ENCODE measurements around the gene TJP3. TPM values are rescaled to one million over a fixed set of nuclear protein-coding genes. Genes with fewer than 3 reads are reported as not detected.

Gene TJP3, protein sequence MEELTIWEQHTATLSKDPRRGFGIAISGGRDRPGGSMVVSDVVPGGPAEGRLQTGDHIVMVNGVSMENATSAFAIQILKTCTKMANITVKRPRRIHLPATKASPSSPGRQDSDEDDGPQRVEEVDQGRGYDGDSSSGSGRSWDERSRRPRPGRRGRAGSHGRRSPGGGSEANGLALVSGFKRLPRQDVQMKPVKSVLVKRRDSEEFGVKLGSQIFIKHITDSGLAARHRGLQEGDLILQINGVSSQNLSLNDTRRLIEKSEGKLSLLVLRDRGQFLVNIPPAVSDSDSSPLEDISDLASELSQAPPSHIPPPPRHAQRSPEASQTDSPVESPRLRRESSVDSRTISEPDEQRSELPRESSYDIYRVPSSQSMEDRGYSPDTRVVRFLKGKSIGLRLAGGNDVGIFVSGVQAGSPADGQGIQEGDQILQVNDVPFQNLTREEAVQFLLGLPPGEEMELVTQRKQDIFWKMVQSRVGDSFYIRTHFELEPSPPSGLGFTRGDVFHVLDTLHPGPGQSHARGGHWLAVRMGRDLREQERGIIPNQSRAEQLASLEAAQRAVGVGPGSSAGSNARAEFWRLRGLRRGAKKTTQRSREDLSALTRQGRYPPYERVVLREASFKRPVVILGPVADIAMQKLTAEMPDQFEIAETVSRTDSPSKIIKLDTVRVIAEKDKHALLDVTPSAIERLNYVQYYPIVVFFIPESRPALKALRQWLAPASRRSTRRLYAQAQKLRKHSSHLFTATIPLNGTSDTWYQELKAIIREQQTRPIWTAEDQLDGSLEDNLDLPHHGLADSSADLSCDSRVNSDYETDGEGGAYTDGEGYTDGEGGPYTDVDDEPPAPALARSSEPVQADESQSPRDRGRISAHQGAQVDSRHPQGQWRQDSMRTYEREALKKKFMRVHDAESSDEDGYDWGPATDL
- total RNA-seq (2014; rRNA removed; shearing (Covaris generic); ENCODE audit: low replicate concordance) = not detected in 2 replicates

DNA sequence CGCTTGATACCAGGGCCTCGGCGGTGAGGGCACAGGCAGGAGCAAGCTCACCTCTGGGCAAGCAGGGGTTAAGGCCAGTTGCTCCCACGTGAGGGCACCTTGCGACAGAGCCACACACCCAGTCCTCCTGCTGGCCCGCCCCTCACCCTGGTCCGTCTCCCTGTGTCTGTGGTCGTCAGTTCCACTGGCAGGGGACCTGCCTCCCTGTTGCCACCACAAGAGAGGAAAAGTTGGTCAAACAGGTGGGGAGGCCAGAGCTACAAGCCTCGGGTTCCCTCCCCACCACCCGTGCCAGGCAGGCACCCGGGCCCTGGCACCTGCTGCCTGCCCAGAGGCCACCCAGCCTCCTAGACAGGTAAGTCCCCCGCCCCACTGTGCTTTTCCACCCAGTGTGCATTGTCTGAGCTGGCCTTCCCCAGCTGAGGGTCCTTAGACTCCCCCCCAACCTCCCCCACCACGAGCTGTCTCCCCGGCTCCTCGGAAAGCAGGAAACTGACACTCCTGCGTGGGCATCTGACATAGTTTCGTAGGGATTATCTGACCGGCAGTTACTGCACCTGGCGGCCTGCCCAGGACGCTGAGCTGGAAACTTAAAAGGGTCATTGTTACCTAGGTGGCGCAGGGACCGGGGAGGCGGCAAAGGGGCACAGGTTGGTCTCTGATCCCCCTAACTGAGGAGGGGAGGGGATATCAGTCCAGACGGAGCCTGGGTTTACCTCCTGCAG is at the start of gene TJP3:
Gene TJP3 (plus strand): TSS at position 178 of the 725 bp plus-strand sequence. CDS start 20,049 bp downstream, outside the sequence.
- H2AFZ ChIP-seq (ENCODE audit: low read length) = no peak within 1 kb of the TSS
- DNase-seq = no peak
- H3K27me3 ChIP-seq (ENCODE audit: low read length) = no peaks in the 10 kb centered on the region
- no peaks in the 10 kb centered on the region for H4K20me1 ChIP-seq (ENCODE audit: insufficient read depth, low read depth, low read length)
- no peak within 1 kb of the TSS for H3K4me3 ChIP-seq (ENCODE audit: low read length)
- no peak within 1 kb of the TSS for H3K4me2 ChIP-seq (ENCODE audit: low read depth, low read length, poor library complexity, severe bottlenecking)
- no peak within 1 kb of the TSS for H3K9ac ChIP-seq (ENCODE audit: low read length)
- H3K36me3 ChIP-seq (ENCODE audit: insufficient read depth, low read length) = no peaks in the 10 kb centered on the region
- H3K4me1 ChIP-seq (ENCODE audit: low read length) = no peaks in the 10 kb centered on the region
- H3K9me3 ChIP-seq (ENCODE audit: low read length) = no peaks in the 10 kb centered on the region
- no peaks in the 10 kb centered on the region for H3K9me2 ChIP-seq (replicated peaks; ENCODE audit: insufficient read depth, low read length)
- no peaks in the 10 kb centered on the region for H3K79me2 ChIP-seq (ENCODE audit: low read length)
- H3K27ac ChIP-seq (ENCODE audit: low read length) = no peak within 1 kb of the TSS

DNA sequence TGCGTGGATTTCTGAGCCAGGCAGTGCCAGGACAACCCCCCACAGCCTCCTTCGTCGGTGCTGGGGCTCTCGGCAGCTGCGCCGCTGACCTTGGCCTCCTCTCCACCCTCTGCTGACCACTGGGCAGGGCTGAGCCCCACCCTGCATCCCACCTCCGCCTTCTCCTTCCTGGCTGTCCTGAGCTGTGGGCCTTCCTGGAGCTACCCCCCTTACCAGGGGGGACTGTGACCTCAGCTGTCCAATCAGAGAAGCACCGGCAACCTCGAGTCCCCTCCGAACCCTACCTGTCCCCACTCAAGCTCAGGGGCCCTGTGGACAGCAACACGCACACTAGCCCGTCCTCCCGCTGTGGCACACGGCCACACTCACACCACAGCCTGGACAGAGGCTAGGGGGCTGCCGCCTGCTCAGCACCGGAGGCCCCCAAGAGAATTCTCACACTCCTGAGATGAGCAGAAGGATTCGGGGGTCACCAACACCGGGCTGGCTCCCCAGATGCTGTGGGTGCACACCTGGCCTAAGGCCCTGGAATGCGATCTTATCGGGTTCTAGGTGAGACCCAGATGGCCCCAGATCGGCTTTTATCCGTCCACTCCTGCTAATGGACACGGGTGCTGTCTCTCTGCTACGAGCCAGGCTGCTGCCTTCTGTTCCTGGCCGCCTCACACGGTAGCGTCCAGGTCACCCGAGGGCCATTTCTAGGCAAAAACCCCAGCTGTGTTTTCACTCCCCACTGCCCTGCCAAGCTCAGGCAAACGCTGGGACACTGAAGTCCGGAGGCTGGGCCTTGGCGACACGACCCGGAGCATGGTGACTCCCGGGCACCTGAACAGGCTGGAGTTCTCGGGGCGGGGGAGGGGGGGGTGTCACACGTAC is 49.1 kb upstream of the TJP3 start:
- Histone ChIP-seq H3K4me2 (ENCODE audit: low read depth, low read length, poor library complexity, severe bottlenecking) (no peak overlapping the region), H3K27me3 (ENCODE audit: low read length) (no peaks in the 10 kb centered on the region), H3K9me2 (replicated peaks; ENCODE audit: insufficient read depth, low read length) (no peaks in the 10 kb centered on the region), H3K36me3 (ENCODE audit: insufficient read depth, low read length) (no peaks in the 10 kb centered on the region), H4K20me1 (ENCODE audit: insufficient read depth, low read depth, low read length) (no peaks in the 10 kb centered on the region; the same call in 1 of the 2 replicates), H3K79me2 (ENCODE audit: low read length) (no peaks in the 10 kb centered on the region), H2AFZ (ENCODE audit: low read length) (no peak overlapping the region), H3K4me1 (ENCODE audit: low read length) (peaks cover 15% of the 10 kb centered on the region), H3K27ac (ENCODE audit: low read length) (no peak overlapping the region), H3K9me3 (ENCODE audit: low read length) (no peaks in the 10 kb centered on the region), H3K9ac (ENCODE audit: low read length) (no peak overlapping the region), H3K4me3 (ENCODE audit: low read length) (no peak overlapping the region)
- no peak for DNase-seq

DNA sequence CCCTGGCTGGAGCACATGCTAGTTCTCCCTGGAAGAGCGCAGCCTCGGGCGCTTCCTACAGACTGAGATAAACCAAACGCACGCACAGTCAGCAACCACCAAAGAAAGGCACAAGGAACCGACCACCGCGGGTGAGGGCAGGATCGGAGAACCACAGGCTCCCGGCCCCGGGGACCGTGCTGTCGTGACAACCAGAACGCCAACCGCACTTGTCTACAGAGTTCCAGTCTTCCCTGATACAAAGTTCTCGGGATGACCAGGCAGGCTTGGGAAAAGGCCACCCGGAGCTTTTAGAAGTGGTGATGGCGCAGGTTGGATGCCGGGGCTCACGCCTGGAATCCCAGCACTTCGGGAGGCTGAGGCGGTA is 48.5 kb upstream of the TJP3 start:
- H3K79me2 ChIP-seq (ENCODE audit: low read length) = no peaks in the 10 kb centered on the region
- no peaks in the 10 kb centered on the region for H3K9me3 ChIP-seq (ENCODE audit: low read length)
- H3K36me3 ChIP-seq (ENCODE audit: insufficient read depth, low read length) = no peaks in the 10 kb centered on the region
- no peaks in the 10 kb centered on the region; the same call in 1 of the 2 replicates for H4K20me1 ChIP-seq (ENCODE audit: insufficient read depth, low read depth, low read length)
- no peaks in the 10 kb centered on the region for H3K27me3 ChIP-seq (ENCODE audit: low read length)
- H3K27ac ChIP-seq (ENCODE audit: low read length) = no peak overlapping the region
- peaks cover 20% of the 10 kb centered on the region for H3K4me1 ChIP-seq (ENCODE audit: low read length)
- no peak overlapping the region for H3K4me3 ChIP-seq (ENCODE audit: low read length)
- H2AFZ ChIP-seq (ENCODE audit: low read length) = no peak overlapping the region
- H3K9ac ChIP-seq (ENCODE audit: low read length) = no peak overlapping the region
- H3K4me2 ChIP-seq (ENCODE audit: low read depth, low read length, poor library complexity, severe bottlenecking) = no peak overlapping the region
- DNase-seq = no peak
- no peaks in the 10 kb centered on the region for H3K9me2 ChIP-seq (replicated peaks; ENCODE audit: insufficient read depth, low read length)

GRCh38 chr19:3660493-3661219 is 47.5 kb upstream of the TJP3 start:
- Histone ChIP-seq H3K9me2 (replicated peaks; ENCODE audit: insufficient read depth, low read length) (no peaks in the 10 kb centered on the region), H4K20me1 (ENCODE audit: insufficient read depth, low read depth, low read length) (no peaks in the 10 kb centered on the region; the same call in 1 of the 2 replicates), H3K4me3 (ENCODE audit: low read length) (no peak overlapping the region), H3K27ac (ENCODE audit: low read length) (no peak overlapping the region), H3K27me3 (ENCODE audit: low read length) (no peaks in the 10 kb centered on the region), H3K36me3 (ENCODE audit: insufficient read depth, low read length) (no peaks in the 10 kb centered on the region), H3K4me2 (ENCODE audit: low read depth, low read length, poor library complexity, severe bottlenecking) (no peak overlapping the region), H3K4me1 (ENCODE audit: low read length) (peaks cover 26% of the 10 kb centered on the region), H3K9me3 (ENCODE audit: low read length) (no peaks in the 10 kb centered on the region), H2AFZ (ENCODE audit: low read length) (no peak overlapping the region), H3K79me2 (ENCODE audit: low read length) (no peaks in the 10 kb centered on the region), H3K9ac (ENCODE audit: low read length) (no peak overlapping the region)
- DNase-seq = no peak

- H3K4me1 ChIP-seq (ENCODE audit: low read length) = peaks cover 23% of the 10 kb centered on the region
- no peaks in the 10 kb centered on the region for H3K27me3 ChIP-seq (ENCODE audit: low read length)
- no peaks in the 10 kb centered on the region for H3K9me3 ChIP-seq (ENCODE audit: low read length)
- no peaks in the 10 kb centered on the region for H3K9me2 ChIP-seq (replicated peaks; ENCODE audit: insufficient read depth, low read length)
- H3K4me2 ChIP-seq (ENCODE audit: low read depth, low read length, poor library complexity, severe bottlenecking) = no peak overlapping the region
- no peak overlapping the region for H3K9ac ChIP-seq (ENCODE audit: low read length)
- H4K20me1 ChIP-seq (ENCODE audit: insufficient read depth, low read depth, low read length) = no peaks in the 10 kb centered on the region; the same call in 1 of the 2 replicates
- DNase-seq = no peak
- H3K36me3 ChIP-seq (ENCODE audit: insufficient read depth, low read length) = no peaks in the 10 kb centered on the region
- H2AFZ ChIP-seq (ENCODE audit: low read length) = no peak overlapping the region
- H3K79me2 ChIP-seq (ENCODE audit: low read length) = no peaks in the 10 kb centered on the region
- H3K4me3 ChIP-seq (ENCODE audit: low read length) = no peak overlapping the region
- H3K27ac ChIP-seq (ENCODE audit: low read length) = no peak overlapping the region
Measured at GRCh38 chr19:3661284-3662238, 46.6 kb upstream of the TJP3 start.

GRCh38 chr19:3663838-3664237 is 44.3 kb upstream of the TJP3 start:
- H3K4me1 ChIP-seq (ENCODE audit: low read length) = peaks cover 21% of the 10 kb centered on the region
- no peaks in the 10 kb centered on the region for H3K36me3 ChIP-seq (ENCODE audit: insufficient read depth, low read length)
- no peak overlapping the region for H3K4me2 ChIP-seq (ENCODE audit: low read depth, low read length, poor library complexity, severe bottlenecking)
- no peaks in the 10 kb centered on the region for H3K27me3 ChIP-seq (ENCODE audit: low read length)
- no peak overlapping the region for H3K27ac ChIP-seq (ENCODE audit: low read length)
- DNase-seq = no peak
- H3K79me2 ChIP-seq (ENCODE audit: low read length) = no peaks in the 10 kb centered on the region
- peaks cover 11% of the 10 kb centered on the region; the same call in 1 of the 2 replicates for H4K20me1 ChIP-seq (ENCODE audit: insufficient read depth, low read depth, low read length)
- no peaks in the 10 kb centered on the region for H3K9me2 ChIP-seq (replicated peaks; ENCODE audit: insufficient read depth, low read length)
- no peak overlapping the region for H3K4me3 ChIP-seq (ENCODE audit: low read length)
- H3K9ac ChIP-seq (ENCODE audit: low read length) = no peak overlapping the region
- no peaks in the 10 kb centered on the region for H3K9me3 ChIP-seq (ENCODE audit: low read length)
- H2AFZ ChIP-seq (ENCODE audit: low read length) = no peak overlapping the region

Data from Karpas-422 (cell line).